Measurements from ENCODE around the gene ZBTB20. TPM values are rescaled to one million over a fixed set of nuclear protein-coding genes. Genes with fewer than 3 reads are reported as not detected.

The ZBTB20 gene
- total RNA-seq, 4 donors from 2014 or later: 148 to 242 (median 188) TPM

- DNase-seq: no peak
Observed at GRCh38 chr3:114585687-114586086, 561.4 kb downstream of the ZBTB20 start.

GRCh38 chr3:114584734-114585371 is 562.2 kb downstream of the ZBTB20 start:
- DNase-seq: no peak
- 69 to 77% methylated on average over 6 of the region's 6 CpGs for WGBS, 2 donors
- H3K4me3 ChIP-seq (replicated peaks in 1 of 3): no peak overlapping the region

More at GRCh38 chr3:114585687-114586086, 561.4 kb downstream of the ZBTB20 start:
- no peaks in the 10 kb centered on the region for H3K9me3 ChIP-seq
- no peak overlapping the region for H3K27ac ChIP-seq
- H3K36me3 ChIP-seq: no peaks in the 10 kb centered on the region
- intact Hi-C loops (cut with DNase I): no loop called here
- H3K4me3 ChIP-seq (replicated peaks in 1 of 3): no peak overlapping the region
- TF ChIP-seq POLR2A (IDR thresholded peaks at IDR 0.05) (no peak), CTCF (IDR thresholded peaks at IDR 0.05) (no peak)
- H3K4me1 ChIP-seq: no peaks in the 10 kb centered on the region
- 75 to 90% methylated on average over 4 of the region's 4 CpGs for WGBS, 2 donors
- no peaks in the 10 kb centered on the region for H3K27me3 ChIP-seq

GRCh38 chr3:114582929-114583328 is 564.2 kb downstream of the ZBTB20 start:
- H3K27ac ChIP-seq: no peak overlapping the region
- DNase-seq: no peak
- no peak for TF ChIP-seq CTCF (IDR thresholded peaks at IDR 0.05)
- no peak for TF ChIP-seq POLR2A (IDR thresholded peaks at IDR 0.05)
- no peaks in the 10 kb centered on the region for H3K9me3 ChIP-seq
- H3K27me3 ChIP-seq: no peaks in the 10 kb centered on the region
- WGBS, 2 donors: 93 to 97% methylated on average over 2 of the region's 2 CpGs
- intact Hi-C loops (cut with DNase I): no loop called here
- H3K4me1 ChIP-seq: no peaks in the 10 kb centered on the region
- H3K36me3 ChIP-seq: no peaks in the 10 kb centered on the region
- no peak overlapping the region for H3K4me3 ChIP-seq (replicated peaks in 1 of 3)

More at GRCh38 chr3:114584734-114585371, 562.2 kb downstream of the ZBTB20 start:
- H3K27me3 ChIP-seq: no peaks in the 10 kb centered on the region
- TF ChIP-seq CTCF (IDR thresholded peaks at IDR 0.05) (no peak), POLR2A (IDR thresholded peaks at IDR 0.05) (no peak)
- peak overlapping the region in 2 of 3 donors; percentile 35 to 60 for H3K27ac ChIP-seq
- intact Hi-C loops (cut with DNase I): no loop called here
- H3K4me1 ChIP-seq: no peaks in the 10 kb centered on the region
- no peaks in the 10 kb centered on the region for H3K9me3 ChIP-seq
- no peaks in the 10 kb centered on the region for H3K36me3 ChIP-seq

GRCh38 chr3:114572364-114573062 is 574.6 kb downstream of the ZBTB20 start:
- intact Hi-C loops (cut with DNase I): no loop called here
- H3K9me3 ChIP-seq: no peaks in the 10 kb centered on the region

More at GRCh38 chr3:114572364-114573062, 574.6 kb downstream of the ZBTB20 start:
- Histone ChIP-seq H3K4me3 (replicated peaks in 1 of 3) (no peak overlapping the region), H3K36me3 (no peaks in the 10 kb centered on the region), H3K27me3 (no peaks in the 10 kb centered on the region), H3K4me1 (peaks cover 0 to 9% of the 10 kb centered on the region in 2 donors), H3K27ac (no peak overlapping the region)
- no peak for DNase-seq
- 77 to 79% methylated on average over 3 of the region's 3 CpGs for WGBS, 2 donors
- no peak for TF ChIP-seq CTCF (IDR thresholded peaks at IDR 0.05)
- TF ChIP-seq POLR2A (IDR thresholded peaks at IDR 0.05): no peak

All from thyroid gland (tissue), 4 donors.